K562 (cell line): ENCODE data around the gene SH3BP4. TPM values are rescaled to one million over a fixed set of nuclear protein-coding genes. Genes with fewer than 3 reads are reported as not detected.

ENCODE experiments used
- CEBPG ChIP-seq, 3 experiments: fragments of 200-800 bp in 1 of 3; sonication (Bioruptor generic) in 1 of 3; sonication (generic) in 1 of 3; formaldehyde crosslinking in 1 of 3; IDR thresholded peaks in 2 of 3; conservative IDR thresholded peaks in 1 of 3; 2 replicates each; pipeline versions ENCODE4 v1.6.1 to v1.8.0; 2016 to 2022; ENCODE audit warnings: missing compliant biosample characterization in 2 of 3, missing genetic modification characterization in 2 of 3, mild to moderate bottlenecking in 1 of 3, missing genetic modification reagents in 1 of 3
- GATA2 ChIP-seq: sonication (generic); formaldehyde crosslinking; IDR thresholded peaks from 2 replicates; pipeline ENCODE4 v1.4.0; 2020; ENCODE audit warnings: mild to moderate bottlenecking, missing genetic modification reagents
- HSF4 ChIP-seq: fragments of 250-450 bp; sonication (Bioruptor Pico); IDR thresholded peaks from 2 replicates; pipeline ENCODE4 v2.1.2; 2022; ENCODE audit warnings: mild to moderate bottlenecking, moderate library complexity, borderline replicate concordance
- ZKSCAN8 ChIP-seq: fragments of 200-800 bp; sonication (Bioruptor generic); IDR thresholded peaks from 2 replicates; pipeline ENCODE4 v1.6.1; 2016; ENCODE audit warnings: missing genetic modification characterization, missing compliant biosample characterization
- ZNF121 ChIP-seq: sonication (generic); formaldehyde crosslinking; conservative IDR thresholded peaks from 2 replicates; pipeline ENCODE4 v1.8.0; 2022; ENCODE audit warnings: missing genetic modification reagents
- ZNF165 ChIP-seq: fragments of 250-450 bp; sonication (Bioruptor Pico); IDR thresholded peaks from 2 replicates; pipeline ENCODE4 v1.4.0; 2020; ENCODE audit warnings: borderline replicate concordance
- polyA plus RNA-seq, 8 experiments: library from polyadenylated mRNA; depleted of rRNA in 4 of 8; stranded (reverse) in 5 of 8; unstranded in 3 of 8; fragments of >200 nt; fragmentation: Nextera tagmentation in 2 of 8; fragmentation: Illumina TruSeq in 1 of 8; extraction: Ambion mirVana in 2 of 8; extraction: Trizol in 1 of 8; gene quantifications; 2 replicates each; pipeline versions ENCODE4 v1.2.1 to v1.2.3, GENCODE V29; 2011 to 2014; ENCODE audit warnings: inconsistent platforms in 1 of 8, missing spikeins in 1 of 8
- total RNA-seq, 7 experiments: library from RNA; depleted of rRNA in 6 of 7; stranded (reverse); fragments of >200 nt in 6 of 7; fragmentation: Illumina TruSeq in 2 of 7; extraction: Trizol in 2 of 7; gene quantifications; 2 replicates each; pipeline versions ENCODE4 v1.2.1 to v1.2.3, GENCODE V29; 2011 to 2021; ENCODE audit warnings: low replicate concordance in 1 of 7
- TF ChIP-seq, protein P1 (sequence below): fragments of 450-650 bp; formaldehyde crosslinking; conservative IDR thresholded peaks from 2 replicates; pipeline ENCODE4 v1.4.0; 2022; ENCODE audit warnings: mild to moderate bottlenecking, missing genetic modification characterization
- TF ChIP-seq, protein P2 (sequence below): fragments of 200-800 bp; sonication (Bioruptor generic); IDR thresholded peaks from 2 replicates; pipeline ENCODE4 v1.6.1; 2016; ENCODE audit warnings: missing genetic modification characterization, missing compliant biosample characterization

Gene SH3BP4
- total and polyA plus RNA-seq, 9 of the 15 experiments (the other 6 are each of a cell fraction or from before 2014, with no cell fraction given) = 0.03 to 0.28 (median 0.27) TPM; not detected in 6

DNA sequence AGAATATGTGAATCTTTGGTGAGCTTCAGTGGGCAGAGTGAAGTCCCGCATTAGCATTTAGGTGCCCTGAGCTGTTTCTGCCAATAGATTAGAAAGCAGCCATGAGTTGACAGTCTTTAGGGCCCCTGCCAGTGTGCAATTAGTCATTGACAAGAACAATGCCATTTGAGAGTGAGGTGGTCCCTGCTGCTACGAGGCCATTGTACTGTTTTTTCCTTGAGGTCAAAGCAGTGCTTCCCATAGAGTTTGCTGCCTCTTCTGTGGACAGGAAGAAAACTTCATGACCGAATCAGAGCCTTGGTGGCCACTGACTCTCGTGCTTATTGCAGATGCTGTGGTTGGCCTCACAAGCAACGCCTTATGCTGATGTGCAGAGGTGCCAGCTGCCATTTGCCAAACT lies 102.7 kb downstream of the SH3BP4 start (continued):
- no peak for TF ChIP-seq GATA2 (CRISPR knock-in tag)
- TF ChIP-seq HSF4 (CRISPR knock-in tag) = no peak
- TF ChIP-seq ZNF165 (CRISPR knock-in tag) = no peak
- TF ChIP-seq ZKSCAN8 (CRISPR knock-in tag) = no peak
- TF ChIP-seq, protein P1, sequence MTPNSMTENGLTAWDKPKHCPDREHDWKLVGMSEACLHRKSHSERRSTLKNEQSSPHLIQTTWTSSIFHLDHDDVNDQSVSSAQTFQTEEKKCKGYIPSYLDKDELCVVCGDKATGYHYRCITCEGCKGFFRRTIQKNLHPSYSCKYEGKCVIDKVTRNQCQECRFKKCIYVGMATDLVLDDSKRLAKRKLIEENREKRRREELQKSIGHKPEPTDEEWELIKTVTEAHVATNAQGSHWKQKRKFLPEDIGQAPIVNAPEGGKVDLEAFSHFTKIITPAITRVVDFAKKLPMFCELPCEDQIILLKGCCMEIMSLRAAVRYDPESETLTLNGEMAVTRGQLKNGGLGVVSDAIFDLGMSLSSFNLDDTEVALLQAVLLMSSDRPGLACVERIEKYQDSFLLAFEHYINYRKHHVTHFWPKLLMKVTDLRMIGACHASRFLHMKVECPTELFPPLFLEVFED (CRISPR knock-in tag) = no peak
- TF ChIP-seq, protein P2, sequence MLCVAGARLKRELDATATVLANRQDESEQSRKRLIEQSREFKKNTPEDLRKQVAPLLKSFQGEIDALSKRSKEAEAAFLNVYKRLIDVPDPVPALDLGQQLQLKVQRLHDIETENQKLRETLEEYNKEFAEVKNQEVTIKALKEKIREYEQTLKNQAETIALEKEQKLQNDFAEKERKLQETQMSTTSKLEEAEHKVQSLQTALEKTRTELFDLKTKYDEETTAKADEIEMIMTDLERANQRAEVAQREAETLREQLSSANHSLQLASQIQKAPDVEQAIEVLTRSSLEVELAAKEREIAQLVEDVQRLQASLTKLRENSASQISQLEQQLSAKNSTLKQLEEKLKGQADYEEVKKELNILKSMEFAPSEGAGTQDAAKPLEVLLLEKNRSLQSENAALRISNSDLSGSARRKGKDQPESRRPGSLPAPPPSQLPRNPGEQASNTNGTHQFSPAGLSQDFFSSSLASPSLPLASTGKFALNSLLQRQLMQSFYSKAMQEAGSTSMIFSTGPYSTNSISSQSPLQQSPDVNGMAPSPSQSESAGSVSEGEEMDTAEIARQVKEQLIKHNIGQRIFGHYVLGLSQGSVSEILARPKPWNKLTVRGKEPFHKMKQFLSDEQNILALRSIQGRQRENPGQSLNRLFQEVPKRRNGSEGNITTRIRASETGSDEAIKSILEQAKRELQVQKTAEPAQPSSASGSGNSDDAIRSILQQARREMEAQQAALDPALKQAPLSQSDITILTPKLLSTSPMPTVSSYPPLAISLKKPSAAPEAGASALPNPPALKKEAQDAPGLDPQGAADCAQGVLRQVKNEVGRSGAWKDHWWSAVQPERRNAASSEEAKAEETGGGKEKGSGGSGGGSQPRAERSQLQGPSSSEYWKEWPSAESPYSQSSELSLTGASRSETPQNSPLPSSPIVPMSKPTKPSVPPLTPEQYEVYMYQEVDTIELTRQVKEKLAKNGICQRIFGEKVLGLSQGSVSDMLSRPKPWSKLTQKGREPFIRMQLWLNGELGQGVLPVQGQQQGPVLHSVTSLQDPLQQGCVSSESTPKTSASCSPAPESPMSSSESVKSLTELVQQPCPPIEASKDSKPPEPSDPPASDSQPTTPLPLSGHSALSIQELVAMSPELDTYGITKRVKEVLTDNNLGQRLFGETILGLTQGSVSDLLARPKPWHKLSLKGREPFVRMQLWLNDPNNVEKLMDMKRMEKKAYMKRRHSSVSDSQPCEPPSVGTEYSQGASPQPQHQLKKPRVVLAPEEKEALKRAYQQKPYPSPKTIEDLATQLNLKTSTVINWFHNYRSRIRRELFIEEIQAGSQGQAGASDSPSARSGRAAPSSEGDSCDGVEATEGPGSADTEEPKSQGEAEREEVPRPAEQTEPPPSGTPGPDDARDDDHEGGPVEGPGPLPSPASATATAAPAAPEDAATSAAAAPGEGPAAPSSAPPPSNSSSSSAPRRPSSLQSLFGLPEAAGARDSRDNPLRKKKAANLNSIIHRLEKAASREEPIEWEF = no peak
- TF ChIP-seq ZNF121 (CRISPR knock-in tag) = no peak
- TF ChIP-seq CEBPG (CRISPR knock-in tag; IDR thresholded peaks at IDR 0.05) = no peak
- no peak for TF ChIP-seq CEBPG (tag; conservative IDR thresholded peaks at IDR 0.05 in 1 of 2, IDR thresholded peaks at IDR 0.05 in 1 of 2)
